Body of pancreas (tissue), 4 donors: ENCODE measurements around the gene ATG3. TPM values are rescaled to one million over a fixed set of nuclear protein-coding genes. Genes with fewer than 3 reads are reported as not detected.

Experiments
- ATAC-seq: fragments of 150-250 bp; one replicate; pipeline ENCODE4 v1.9.1; 2016
- DNase-seq, 4 donors: peaks; one replicate each; pipeline ENCODE4 v3.0.0-alpha.2; 2019
- H3K27ac ChIP-seq, 4 donors: fragments of 200-600 bp; sonication (generic); 1 replicate in 3 of 4; 2 replicates in 1 of 4; pipeline versions ENCODE4 v1.5.1 to v1.6.1; 2016 to 2019; ENCODE audit warnings: mild to moderate bottlenecking in 1 of 4, mixed read lengths in 1 of 4, moderate library complexity in 1 of 4
- H3K27me3 ChIP-seq, 2 donors: fragments of 200-600 bp; sonication (generic); one replicate each; pipeline ENCODE4 v1.6.0; 2016; ENCODE audit warnings: mild to moderate bottlenecking in 1 of 2
- H3K36me3 ChIP-seq, 2 donors: fragments of 200-600 bp; sonication (generic); replicated peaks in 1 of 2; 2 replicates each; pipeline ENCODE4 v1.5.1; 2016; ENCODE audit warnings: low read depth in 2 of 2; ENCODE audit not compliant: insufficient read depth in 1 of 2
- H3K4me1 ChIP-seq: fragments of 200-600 bp; sonication (generic); one replicate; pipeline ENCODE4 v1.6.0; 2016
- H3K4me3 ChIP-seq, 2 donors: fragments of 200-600 bp; sonication (generic); 1 replicate in 1 of 2; 2 replicates in 1 of 2; pipeline ENCODE4 v1.5.1; 2016 to 2019
- H3K9me3 ChIP-seq, 3 donors: fragments of 200-600 bp; sonication (generic); 1 replicate in 2 of 3; 2 replicates in 1 of 3; pipeline ENCODE4 v1.5.1; 2016
- CTCF ChIP-seq, 7 experiments: fragments of 450-650 bp in 4 of 7; fragments of 200-600 bp in 3 of 7; sonication (generic) in 3 of 7; IDR thresholded peaks; one replicate each; pipeline ENCODE4 v1.5.1; 2016 to 2019; ENCODE audit warnings: antibody characterized with exemption in 7 of 7
- POLR2A ChIP-seq, 3 donors: fragments of 450-650 bp; IDR thresholded peaks; one replicate each; pipeline ENCODE4 v1.6.1; 2016; ENCODE audit warnings: antibody characterized with exemption in 3 of 3, mild to moderate bottlenecking in 2 of 3
- WGBS, 2 donors: methylation state at CpG; one replicate each; pipeline ENCODE4 v1.1.5; 2017; 5-methylcytosine and 5-hydroxymethylcytosine counted together
- intact Hi-C: fragments of 100-400 bp; cut with DNase I; formaldehyde crosslinking; loops from one replicate; pipeline ENCODE4 v1.15.1; 2023
- total RNA-seq, 2 donors: library from RNA; depleted of rRNA; stranded (reverse); fragments of >200 nt; gene quantifications; one replicate each; pipeline ENCODE4 v1.1.0, GENCODE V29; 2016

ATG3 gene
- total RNA-seq, 2 donors from 2014 or later = 27.8 to 41.2 TPM

- DNase-seq (no peak), ATAC-seq (no peak)
- Histone ChIP-seq H3K9me3 (no peaks in the 10 kb centered on the region), H3K4me3 (no peak overlapping the region), H3K4me1 (no peaks in the 10 kb centered on the region), H3K27me3 (no peaks in the 10 kb centered on the region), H3K27ac (no peak overlapping the region), H3K36me3 (no peaks in the 10 kb centered on the region)
- 77 to 84% methylated on average over 3 of the region's 3 CpGs for WGBS, 2 donors
- intact Hi-C loops = no loop called here
- TF ChIP-seq CTCF (IDR thresholded peaks at IDR 0.05) (no peak), POLR2A (IDR thresholded peaks at IDR 0.05) (no peak)
These were observed 57.6 kb downstream of the ATG3 start for GRCh38 chr3:112504123-112504522.

- Histone ChIP-seq H3K4me3 (no peak overlapping the region), H3K27ac (no peak overlapping the region), H3K27me3 (no peaks in the 10 kb centered on the region), H3K36me3 (no peaks in the 10 kb centered on the region), H3K4me1 (no peaks in the 10 kb centered on the region), H3K9me3 (no peaks in the 10 kb centered on the region)
- ATAC-seq (no peak), DNase-seq (no peak)
- intact Hi-C loops = no loop called here
- TF ChIP-seq CTCF (IDR thresholded peaks at IDR 0.05) (no peak), POLR2A (IDR thresholded peaks at IDR 0.05) (no peak)
- WGBS, 2 donors = 73 to 85% methylated on average over 4 of the region's 4 CpGs
These were observed 58.3 kb downstream of the ATG3 start for GRCh38 chr3:112503304-112503972.

DNA sequence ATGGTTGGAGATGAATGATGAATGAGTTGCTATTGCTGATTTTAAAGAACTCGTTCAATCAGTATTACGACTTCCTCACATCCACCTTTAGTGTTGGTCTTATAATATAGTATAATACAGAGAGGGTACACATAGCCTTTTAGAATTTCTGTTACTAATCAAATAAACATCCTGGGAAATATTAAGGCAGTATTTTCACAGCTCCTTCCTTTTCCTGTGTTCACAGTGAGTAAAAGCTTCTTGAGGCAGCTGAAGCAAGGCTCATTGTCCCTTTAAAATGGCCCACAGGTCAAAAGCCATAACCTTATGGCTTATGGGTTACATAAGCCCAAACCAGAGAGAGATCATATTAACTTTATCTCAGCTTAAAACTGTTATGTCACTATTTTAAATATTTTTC lies 61.1 kb downstream of the ATG3 start:
- H3K27me3 ChIP-seq = no peaks in the 10 kb centered on the region
- ATAC-seq = no peak
- intact Hi-C loops = no loop called here
- 83 to 84% methylated on average over 2 of the region's 2 CpGs for WGBS, 2 donors
- H3K4me3 ChIP-seq = no peak overlapping the region
- no peak overlapping the region for H3K27ac ChIP-seq
- no peak for DNase-seq
- H3K9me3 ChIP-seq = no peaks in the 10 kb centered on the region
- no peaks in the 10 kb centered on the region for H3K4me1 ChIP-seq
- H3K36me3 ChIP-seq = no peaks in the 10 kb centered on the region
- no peak for TF ChIP-seq CTCF (IDR thresholded peaks at IDR 0.05)
- TF ChIP-seq POLR2A (IDR thresholded peaks at IDR 0.05) = no peak

GRCh38 chr3:112498914-112499711 lies 62.6 kb downstream of the ATG3 start, which contains the start of gene BTLA:
BTLA (minus strand) TSS chr3:112499472; CDS start chr3:112499358, 114 bp downstream.
- H3K4me3 ChIP-seq = no peak within 1 kb of the TSS
- WGBS, 2 donors = 69 to 75% methylated on average over 12 of the region's 12 CpGs

More at GRCh38 chr3:112498914-112499711, 62.6 kb downstream of the ATG3 start, which contains the start of gene BTLA:
- TF ChIP-seq POLR2A (IDR thresholded peaks at IDR 0.05) (no peak), CTCF (IDR thresholded peaks at IDR 0.05) (no peak)
- no peaks in the 10 kb centered on the region for H3K27me3 ChIP-seq
- no peak for ATAC-seq
- no peak for DNase-seq
- no peaks in the 10 kb centered on the region for H3K9me3 ChIP-seq
- intact Hi-C loops = no loop called here
- H3K27ac ChIP-seq = no peak within 1 kb of the TSS
- no peaks in the 10 kb centered on the region for H3K36me3 ChIP-seq
- no peaks in the 10 kb centered on the region for H3K4me1 ChIP-seq
